ENCODE measurements around the gene SNX27.

The SNX27 gene

GRCh38 chr1:151616505-151616849 is 4.6 kb downstream of the SNX27 start:
- peaks cover 38% of the 10 kb centered on the region for H3K4me1 ChIP-seq (ENCODE audit: control insufficient read depth, insufficient read depth, low read length)

GRCh38 chr1:151618003-151618402 is 6.2 kb downstream of the SNX27 start:
- Histone ChIP-seq H3K4me1 (ENCODE audit: control insufficient read depth, insufficient read depth, low read length) (peaks cover 38% of the 10 kb centered on the region), H3K9me3 (ENCODE audit: control insufficient read depth, insufficient read depth, low read depth, low read length) (no peaks in the 10 kb centered on the region), H3K27ac (ENCODE audit: extremely low read depth, low read depth, low read length) (no peak overlapping the region), H3K4me3 (ENCODE audit: low read depth, low read length) (no peak overlapping the region), H3K36me3 (ENCODE audit: control insufficient read depth in 2 of 2, insufficient read depth in 1 of 2, low read length in 2 of 2) (peaks cover 0 to 7% of the 10 kb centered on the region in 2 experiments; a peak in 2 of 3 replicates)
- CTCF ChIA-PET, result no interaction called here
- POLR2A ChIA-PET, result no interaction called here
- no peak for TF ChIP-seq BCL11A (tag by site-specific recombination; IDR thresholded peaks at IDR 0.05; ENCODE audit: low read depth)
- no peak for TF ChIP-seq ZNF221 (tag by site-specific recombination; IDR thresholded peaks at IDR 0.05; ENCODE audit: borderline replicate concordance)
- TF ChIP-seq ZNF266 (tag by site-specific recombination; IDR thresholded peaks at IDR 0.05; ENCODE audit: low read depth), result no peak

More at GRCh38 chr1:151616505-151616849, 4.6 kb downstream of the SNX27 start:
- POLR2A ChIA-PET, result no interaction called here
- Histone ChIP-seq H3K27ac (ENCODE audit: extremely low read depth, low read depth, low read length) (0 out of 2 replicates have a peak overlapping the region, but pooled peaks have one; percentile 17), H3K36me3 (ENCODE audit: control insufficient read depth in 2 of 2, insufficient read depth in 1 of 2, low read length in 2 of 2) (peaks cover 0 to 7% of the 10 kb centered on the region in 2 experiments; a peak in 2 of 3 replicates), H3K9me3 (ENCODE audit: control insufficient read depth, insufficient read depth, low read depth, low read length) (no peaks in the 10 kb centered on the region), H3K4me3 (ENCODE audit: low read depth, low read length) (no peak overlapping the region)
- TF ChIP-seq PRDM1 (tag by site-specific recombination; IDR thresholded peaks at IDR 0.05) (peak; percentile 43; the same call in 1 of the 2 replicates), ZNF18 (tag by site-specific recombination; IDR thresholded peaks at IDR 0.05) (no peak), PRDM6 (tag by site-specific recombination; IDR thresholded peaks at IDR 0.05) (peak; percentile 79)
- CTCF ChIA-PET, result interaction anchor here (0.9 kb wide), 1 partner anchor 22 kb away, joined by 5 read pairs; no protein-coding TSS in a partner anchor

GRCh38 chr1:151618470-151618869 is 6.6 kb downstream of the SNX27 start:
- TF ChIP-seq ZNF660 (tag by site-specific recombination; IDR thresholded peaks at IDR 0.05) (no peak), IKZF3 (tag by site-specific recombination; IDR thresholded peaks at IDR 0.05) (peak; percentile 29; the same call in 1 of the 2 replicates), SP3 (tag by site-specific recombination; IDR thresholded peaks at IDR 0.05) (no peak), ZNF785 (tag by site-specific recombination; IDR thresholded peaks at IDR 0.05) (no peak), FEZF1 (tag by site-specific recombination; IDR thresholded peaks at IDR 0.05) (peak; percentile 42), WT1 (tag by site-specific recombination; IDR thresholded peaks at IDR 0.05) (0 out of 2 replicates have a peak, but pooled peaks have one; percentile 49), OSR2 (tag by site-specific recombination; IDR thresholded peaks at IDR 0.05) (peak; percentile 72; the same call in 1 of the 2 replicates), TSHZ1 (tag by site-specific recombination; IDR thresholded peaks at IDR 0.05; ENCODE audit: borderline replicate concordance) (0 out of 2 replicates have a peak, but pooled peaks have one; percentile 27), PRDM6 (tag by site-specific recombination; IDR thresholded peaks at IDR 0.05) (peak; percentile 96), BCL11A (tag by site-specific recombination; IDR thresholded peaks at IDR 0.05; ENCODE audit: low read depth) (no peak)
- Histone ChIP-seq H3K4me3 (ENCODE audit: low read depth, low read length) (no peak overlapping the region), H3K9me3 (ENCODE audit: control insufficient read depth, insufficient read depth, low read depth, low read length) (no peaks in the 10 kb centered on the region), H3K27ac (ENCODE audit: extremely low read depth, low read depth, low read length) (no peak overlapping the region), H3K36me3 (ENCODE audit: control insufficient read depth in 2 of 2, insufficient read depth in 1 of 2, low read length in 2 of 2) (peaks cover 0 to 7% of the 10 kb centered on the region in 2 experiments; a peak in 2 of 3 replicates), H3K4me1 (ENCODE audit: control insufficient read depth, insufficient read depth, low read length) (peaks cover 38% of the 10 kb centered on the region)
- CTCF ChIA-PET, result interaction anchor here (0.7 to 0.9 kb wide), 2 partner anchors 22 to 62 kb away, joined by 3 read pairs; no protein-coding TSS in a partner anchor
- POLR2A ChIA-PET, result interaction anchor here (0.6 to 0.8 kb wide), 2 partner anchors 18 to 110 kb away, joined by 6 read pairs; no protein-coding TSS in a partner anchor
